Hematopoietic multipotent progenitor cell treated with erythropoietin and hydrocortisone succinate and interleukin-3 and kit ligand, for 17 days (in vitro differentiated cells): Measurements from ENCODE around the gene ASCL5.
"Not testable (repeated sequence)": the region's sequence is repeated elsewhere in the genome, so short reads cannot be mapped to it uniquely, and the experiment has no call there.

Experiments
- DNase-seq: peaks from one replicate; pipeline ENCODE4 v3.0.0-alpha.2; 2015; ENCODE audit warnings: low spot score

Gene ASCL5, protein sequence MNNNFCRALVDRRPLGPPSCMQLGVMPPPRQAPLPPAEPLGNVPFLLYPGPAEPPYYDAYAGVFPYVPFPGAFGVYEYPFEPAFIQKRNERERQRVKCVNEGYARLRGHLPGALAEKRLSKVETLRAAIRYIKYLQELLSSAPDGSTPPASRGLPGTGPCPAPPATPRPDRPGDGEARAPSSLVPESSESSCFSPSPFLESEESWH

DNA sequence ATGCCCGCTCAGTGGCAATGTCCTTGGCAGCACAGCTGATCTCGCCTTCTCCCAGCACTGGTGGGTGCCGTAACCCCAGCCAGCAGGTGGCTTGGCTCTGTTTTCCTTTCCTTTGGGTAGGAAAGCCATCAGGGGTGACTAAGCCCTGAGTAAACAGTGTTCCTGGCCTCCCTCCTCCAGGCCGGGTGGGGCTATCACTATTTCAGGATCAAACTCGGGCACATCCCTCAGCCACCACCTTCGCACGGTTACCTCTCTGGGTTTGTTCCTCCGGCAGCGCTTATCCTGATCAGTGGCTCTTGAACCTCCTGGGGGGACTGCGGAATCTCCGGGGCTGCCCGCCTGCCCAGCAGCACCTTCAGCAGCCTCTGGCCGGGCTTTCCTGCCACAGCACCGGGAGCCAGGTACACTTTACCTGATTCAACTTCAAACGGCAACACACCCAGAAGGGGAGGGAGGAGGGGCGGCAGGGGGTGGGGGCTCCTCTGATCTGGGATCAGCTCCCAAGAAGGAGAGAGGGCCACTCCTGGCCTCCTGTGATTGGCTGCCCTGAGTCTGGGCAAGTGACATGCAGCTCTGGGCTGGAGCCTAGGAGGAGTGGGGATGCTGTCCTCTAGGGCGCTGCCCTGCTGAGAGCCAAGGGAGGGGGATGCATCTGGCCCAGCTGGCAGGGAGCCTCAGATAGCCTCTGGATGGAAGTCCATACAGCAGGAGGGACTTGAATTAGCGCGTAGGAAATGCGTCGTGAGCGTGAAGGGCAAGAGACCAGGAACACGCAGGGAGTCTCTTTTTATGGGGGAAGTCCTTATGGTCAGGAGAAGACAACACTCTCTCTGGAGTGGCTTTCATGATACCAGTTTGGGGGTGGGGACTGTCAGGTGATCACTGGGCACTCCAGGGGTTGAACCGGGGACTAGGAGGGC, at the start of gene ASCL5:
TSS of gene ASCL5 (minus strand) at position 353 of the 923 bp plus-strand sequence. CDS start 11,812 bp downstream, outside the sequence.
- no peak for DNase-seq

GRCh38 chr1:201175820-201176500, 49.0 kb upstream of the ASCL5 start:
- no peak for DNase-seq

- no peak for DNase-seq
These were observed 46.8 kb upstream of the ASCL5 start for GRCh38 chr1:201173736-201174135.

GRCh38 chr1:201172999-201173610, 46.1 kb upstream of the ASCL5 start:
- DNase-seq: no peak

DNA sequence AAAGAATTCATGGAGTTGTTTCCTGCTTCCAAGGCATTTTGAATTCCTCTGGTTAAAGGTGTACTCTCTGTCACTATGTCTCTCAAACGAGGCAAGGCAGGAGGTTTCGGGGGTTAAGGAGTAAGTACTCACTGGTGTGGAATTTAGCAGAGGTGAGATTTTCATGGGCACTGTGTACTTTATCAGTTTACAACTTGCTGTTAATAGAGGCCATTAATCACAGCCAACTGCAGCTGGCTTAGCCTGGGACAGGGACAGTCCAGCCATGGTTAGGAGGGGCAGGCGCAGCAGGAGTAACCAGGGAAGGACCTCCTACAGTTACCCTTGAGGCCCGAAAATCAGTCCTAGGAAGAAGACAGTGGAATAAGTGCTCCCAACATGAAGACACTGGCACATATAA, 45.3 kb upstream of the ASCL5 start:
- DNase-seq: no peak

DNA sequence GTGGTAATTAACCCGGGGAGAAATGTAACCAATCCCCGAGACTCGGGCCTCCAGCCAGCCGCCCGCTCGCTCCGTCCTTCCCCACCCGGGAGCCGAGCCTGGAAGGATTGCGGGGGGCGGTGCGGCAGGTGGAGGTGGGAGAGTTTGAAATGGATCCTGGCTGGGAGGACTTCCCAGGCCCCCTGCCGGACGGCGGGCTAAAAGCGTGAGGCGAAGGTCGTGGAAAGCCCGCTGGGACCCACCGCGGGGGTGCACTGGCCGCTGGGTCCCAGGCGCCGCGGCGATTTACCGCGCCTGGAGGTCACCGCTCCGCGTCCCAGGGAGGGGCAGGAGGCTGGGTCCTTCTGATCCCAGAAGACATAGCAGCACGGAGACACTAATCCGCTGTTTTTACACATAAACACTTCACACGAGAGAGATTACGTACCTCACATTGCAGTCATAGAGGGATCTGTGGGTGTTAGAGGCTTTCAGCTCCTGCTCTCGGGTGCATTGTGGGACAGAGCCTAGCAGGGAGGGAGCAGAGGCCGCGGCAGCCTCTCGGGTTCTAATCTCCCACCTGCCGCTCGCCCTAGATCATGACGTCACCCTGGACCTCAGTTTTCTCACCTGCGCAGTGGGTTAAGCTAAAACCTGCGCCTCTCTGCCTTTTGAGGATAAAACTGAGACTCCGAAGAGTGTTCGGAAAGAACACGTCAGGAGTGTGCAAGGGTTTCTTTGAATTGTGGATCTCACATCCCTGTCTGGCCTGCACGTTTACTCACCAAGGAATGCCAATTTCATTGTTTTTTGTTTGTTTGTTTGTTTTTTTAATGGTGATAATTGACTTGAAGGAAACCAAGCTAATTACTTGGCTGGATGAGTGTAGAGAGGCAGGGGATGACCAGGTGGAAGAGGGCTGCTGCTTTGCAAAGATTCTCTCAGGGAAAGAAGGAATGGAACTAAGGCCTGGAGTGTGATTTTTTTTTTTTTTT, 44.4 kb upstream of the ASCL5 start:
- DNase-seq: no peak

GRCh38 chr1:201170533-201171062, 43.6 kb upstream of the ASCL5 start:
- peak; percentile 87 for DNase-seq

DNA sequence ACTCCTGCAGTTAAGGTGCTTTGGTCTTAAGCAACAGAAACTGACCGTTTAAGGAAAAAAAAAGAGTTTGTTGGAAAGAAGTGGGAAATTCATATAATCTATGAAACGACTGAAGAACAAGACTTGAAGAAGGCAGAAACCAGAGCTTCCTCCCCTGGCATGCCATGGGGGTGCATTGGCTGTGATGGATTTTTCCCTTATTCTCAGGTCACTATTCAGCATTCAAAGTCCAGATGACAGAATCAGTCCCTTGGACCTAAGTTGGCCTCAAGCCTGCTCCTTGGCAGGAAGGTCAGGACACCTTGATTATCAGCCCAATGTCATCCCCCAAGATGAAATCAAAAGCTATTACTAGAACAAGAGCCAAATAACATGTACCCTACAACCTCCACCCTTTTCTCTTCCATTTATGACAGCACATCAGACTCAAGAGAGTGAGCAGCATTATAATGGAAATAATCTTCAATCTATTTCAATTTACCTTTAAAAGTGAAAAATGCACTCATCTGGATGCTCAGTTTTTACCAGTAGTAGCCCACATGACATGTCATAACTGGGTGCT, 43.1 kb upstream of the ASCL5 start:
- no peak for DNase-seq

DNA sequence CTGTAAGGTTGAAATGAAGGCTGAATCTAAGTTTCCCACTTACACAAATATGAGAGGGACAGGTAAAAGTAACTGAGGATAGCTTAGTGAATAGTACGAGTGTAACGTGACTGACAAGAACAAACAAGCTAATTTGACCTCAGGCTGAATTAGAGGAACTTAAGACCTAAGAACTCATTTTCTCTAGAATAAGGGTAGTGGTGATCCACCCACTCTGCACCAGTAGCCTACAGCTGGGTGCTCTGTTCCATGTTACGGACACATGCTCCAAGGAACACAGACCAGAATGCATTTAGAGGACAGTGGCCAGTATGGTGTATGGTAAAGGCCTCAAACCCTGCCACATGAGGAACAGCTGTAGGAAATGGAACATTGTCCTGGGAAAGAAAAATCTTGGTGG, 42.2 kb upstream of the ASCL5 start:
- no peak for DNase-seq

DNA sequence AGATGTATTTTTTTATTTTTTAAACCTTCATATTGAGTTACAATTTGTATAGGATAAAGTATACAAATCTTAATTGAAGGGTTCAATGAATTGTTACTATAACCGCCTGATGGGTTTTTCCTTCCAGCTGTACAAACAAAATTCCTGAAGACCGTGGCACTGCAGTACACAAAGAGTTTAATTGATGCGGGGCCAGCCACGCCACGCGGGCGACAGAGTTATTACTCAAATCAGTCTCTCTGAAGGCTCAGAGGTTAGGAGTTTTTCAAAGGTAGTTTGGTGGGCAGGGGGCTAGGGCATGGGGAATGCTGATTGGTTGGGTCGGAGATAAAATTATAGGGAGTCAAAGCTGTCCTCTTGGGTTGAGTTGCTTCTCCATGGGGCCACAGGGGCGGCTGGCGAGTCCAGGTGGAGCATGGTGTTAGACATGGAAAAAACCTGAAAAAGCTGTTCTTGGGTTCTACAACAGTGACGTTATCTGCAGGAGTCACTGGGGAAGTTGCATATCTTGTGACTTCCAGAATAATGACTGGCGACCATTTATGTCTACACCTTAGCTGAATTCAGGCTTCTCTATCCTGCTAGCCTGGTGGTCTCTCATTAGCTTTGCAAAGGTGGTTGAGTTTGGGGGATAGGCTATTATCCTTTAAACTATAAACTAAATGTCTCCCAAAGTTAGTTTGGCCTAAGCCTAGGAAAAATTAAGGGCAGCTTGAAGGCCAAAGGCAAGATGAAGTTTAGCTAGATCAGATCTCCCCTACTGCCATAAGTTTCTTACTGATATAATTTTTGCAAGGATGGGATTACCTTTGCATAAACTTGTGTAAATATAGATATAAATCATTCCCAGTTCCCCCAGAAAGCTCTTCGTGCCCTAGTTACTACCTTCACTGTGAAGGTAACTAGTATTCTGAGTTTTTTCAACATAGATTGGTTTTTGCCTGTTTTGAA, 40.3 kb upstream of the ASCL5 start:
- DNase-seq: no peak

- DNase-seq: no peak
These were observed 37.7 kb upstream of the ASCL5 start for GRCh38 chr1:201164645-201165044.

GRCh38 chr1:201163707-201164106, 36.7 kb upstream of the ASCL5 start:
- DNase-seq: no peak

GRCh38 chr1:201163036-201163435, 36.1 kb upstream of the ASCL5 start:
- not testable (repeated sequence) for DNase-seq

DNA sequence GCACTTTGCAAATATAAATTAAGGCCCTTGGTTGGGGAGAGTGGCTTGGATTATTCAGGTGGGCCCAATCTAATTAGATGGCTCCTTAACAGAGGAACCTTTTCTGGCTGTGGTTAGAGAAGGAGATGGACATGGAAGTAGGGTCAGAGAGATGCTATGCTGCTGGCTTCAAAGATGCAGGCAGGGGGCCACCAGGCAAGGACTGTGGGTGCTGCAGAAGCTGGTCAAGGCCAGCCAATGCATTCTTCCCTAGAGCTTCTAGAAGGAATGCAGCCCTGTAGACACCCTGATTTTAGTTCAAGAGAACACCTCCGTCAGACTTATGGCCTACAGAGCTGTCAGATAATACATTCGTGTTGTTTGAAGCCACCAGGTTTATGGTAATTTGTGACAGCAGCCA, 31.0 kb upstream of the ASCL5 start:
- DNase-seq: no peak

GRCh38 chr1:201156819-201157218, 29.8 kb upstream of the ASCL5 start:
- no peak for DNase-seq

- DNase-seq: no peak
These were observed 29.4 kb upstream of the ASCL5 start for GRCh38 chr1:201156346-201156745.

DNA sequence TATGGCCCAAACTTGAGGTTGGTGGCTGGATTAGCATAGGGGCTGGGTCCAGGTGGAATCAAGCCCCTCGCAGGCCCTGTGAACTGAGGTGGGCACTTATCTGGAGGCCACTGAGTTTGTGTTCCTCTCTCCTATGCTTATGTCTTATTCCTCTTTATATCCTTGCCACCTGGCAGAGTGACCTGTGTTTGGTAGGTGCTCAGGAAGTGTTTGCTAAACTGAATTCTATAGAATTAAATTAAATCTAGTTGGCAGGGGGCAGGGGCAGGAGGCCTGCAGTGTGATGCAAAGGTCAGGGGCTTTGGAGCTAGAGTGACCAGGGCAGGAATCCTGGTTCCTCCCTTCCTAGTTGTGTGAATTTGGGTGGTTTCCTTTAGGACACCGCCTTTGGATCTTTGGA, 28.4 kb upstream of the ASCL5 start:
- DNase-seq: no peak

GRCh38 chr1:201154389-201155165, 27.6 kb upstream of the ASCL5 start, which contains the start of gene TMEM9:
Gene TMEM9, minus strand, starts transcription at chr1:201154474. Its CDS starts 551 bp downstream, at chr1:201153923.
- peak; percentile 97 for DNase-seq
